Aorta (tissue), 5 donors: Measurements from ENCODE around the gene TARBP2. TPM values are rescaled to one million over a fixed set of nuclear protein-coding genes. Genes with fewer than 3 reads are reported as not detected.

Experiments
- ATAC-seq: fragments of 200-7000 bp; cut with Tn5 transposase; one replicate; pipeline ENCODE4 v1.9.1; 2022; ENCODE audit warnings: moderate library complexity; ENCODE audit not compliant: low FRiP score
- DNase-seq, 2 donors: peaks; one replicate each; pipeline ENCODE4 v3.0.0-alpha.2; 2020
- H3K27ac ChIP-seq, 2 donors: one replicate each; pipeline ENCODE4 v1.5.1; 2013; ENCODE audit warnings: low read length in 2 of 2, mild to moderate bottlenecking in 2 of 2, moderate library complexity in 2 of 2, control low read depth in 1 of 2, inconsistent platforms in 1 of 2, low read depth in 1 of 2
- H3K27me3 ChIP-seq, 2 donors: one replicate each; pipeline ENCODE4 v1.6.1; 2013; ENCODE audit warnings: control low read depth in 1 of 2, low read length in 1 of 2, mild to moderate bottlenecking in 1 of 2, moderate library complexity in 1 of 2; ENCODE audit not compliant: insufficient read depth in 2 of 2, control insufficient read depth in 1 of 2
- H3K36me3 ChIP-seq, 2 donors: one replicate each; pipeline ENCODE4 v1.6.1; 2013; ENCODE audit warnings: control low read depth in 1 of 2, low read length in 1 of 2, mild to moderate bottlenecking in 1 of 2; ENCODE audit not compliant: insufficient read depth in 2 of 2, control insufficient read depth in 1 of 2
- H3K4me1 ChIP-seq, 2 donors: one replicate each; pipeline ENCODE4 v1.6.1; 2013; ENCODE audit warnings: low read length in 2 of 2, control low read depth in 1 of 2, mild to moderate bottlenecking in 1 of 2, moderate library complexity in 1 of 2; ENCODE audit not compliant: insufficient read depth in 2 of 2, control insufficient read depth in 1 of 2
- H3K4me3 ChIP-seq, 2 donors: one replicate each; pipeline ENCODE4 v1.5.1; 2013; ENCODE audit warnings: low read length in 2 of 2, control low read depth in 1 of 2, mild to moderate bottlenecking in 1 of 2
- H3K9me3 ChIP-seq: one replicate; pipeline ENCODE4 v1.6.1; 2013; ENCODE audit warnings: mild to moderate bottlenecking, low read length; ENCODE audit not compliant: control insufficient read depth
- WGBS, 2 donors: extraction: QIAGEN DNeasy Blood & Tissue Kit; methylation state at CpG; one replicate each; pipeline ENCODE4 v1.1.7; 2013; 5-methylcytosine and 5-hydroxymethylcytosine counted together
- intact Hi-C, 2 donors: fragments of 100-400 bp; cut with DNase I; formaldehyde crosslinking; loops; one replicate each; pipeline versions ENCODE4 v1.14.2 to v1.15.0; 2022
- polyA plus RNA-seq, 2 donors: library from polyadenylated mRNA; stranded (reverse); fragments of 200-250 nt; gene quantifications; one replicate each; pipeline ENCODE4 v1.2.3, GENCODE V29; 2013
- total RNA-seq, 2 donors: library from RNA; stranded (reverse); fragmentation: NEBNext Ultra II Directional; extraction: Animal tissue kit (Norgen Biotek cat#: 25700); gene quantifications; one replicate each; pipeline ENCODE4 v1.2.1, GENCODE V29; 2021
- donor health status: healthy with polysubstance abuse.
- donor health status: Bipolar disorder and iron deficiency.
- donor health status: DM: no; HTN: no; CAD: no.
- donor health status: DM: no; HTN: no; CAD: no.
- donor health status: DM: yes; HTN: yes; CAD: no.

Gene TARBP2
- total and polyA plus RNA-seq, 4 donors: 8.8 to 36.3 (median 17.0) TPM

DNA sequence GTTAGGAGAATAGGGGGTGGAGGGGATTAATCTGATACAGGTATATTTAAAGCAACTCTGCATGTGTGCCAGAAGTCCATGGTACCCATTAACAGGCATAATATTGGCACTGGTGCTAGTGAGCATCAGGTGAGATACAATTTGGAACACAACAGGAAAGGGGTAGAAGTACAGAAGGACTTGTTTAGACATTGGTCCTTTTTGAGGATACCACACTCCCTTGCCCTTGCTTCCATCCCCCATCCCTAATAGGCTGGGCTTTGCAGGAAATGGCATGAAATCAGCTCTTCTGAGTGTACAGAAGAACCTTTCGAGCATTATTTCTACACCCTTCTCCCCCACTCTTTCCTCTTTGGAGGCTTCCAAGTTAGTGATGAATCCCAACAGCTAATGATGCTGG, 32.8 kb upstream of the TARBP2 start:
- Histone ChIP-seq H3K4me3 (no peak overlapping the region), H3K27ac (no peak overlapping the region), H3K27me3 (no peaks in the 10 kb centered on the region), H3K9me3 (no peaks in the 10 kb centered on the region), H3K4me1 (no peaks in the 10 kb centered on the region), H3K36me3 (peaks cover 11 to 33% of the 10 kb centered on the region in 2 donors)
- intact Hi-C loops: no loop called here
- 62 to 67% methylated on average over 1 of the region's 1 CpG for WGBS, 2 donors
- DNase-seq (no peak), ATAC-seq (no peak)

DNA sequence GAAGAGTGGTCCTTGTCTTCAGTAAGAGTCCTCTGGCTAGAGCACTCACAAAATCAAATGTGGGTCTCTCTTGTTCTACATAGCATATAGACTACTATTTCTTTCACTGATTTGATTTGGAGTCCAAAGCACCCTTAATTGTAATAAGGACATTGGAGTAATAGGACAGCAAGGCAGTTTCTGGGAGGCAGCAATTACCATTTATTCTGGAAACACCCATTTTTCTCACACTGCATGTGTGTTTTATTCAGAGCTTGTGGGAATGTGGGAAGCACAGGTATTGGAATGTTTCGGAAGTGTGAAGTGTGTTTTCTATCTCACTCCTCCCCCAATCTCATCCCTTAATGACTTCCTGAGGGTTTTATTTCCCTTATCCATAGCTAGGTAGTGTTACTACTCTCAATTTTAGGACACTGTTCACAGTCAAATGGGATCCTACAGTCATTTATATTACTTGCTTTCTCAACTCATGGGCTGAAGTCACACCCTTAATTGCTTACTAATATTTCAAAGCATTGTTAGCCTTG, 29.0 kb upstream of the TARBP2 start:
- Histone ChIP-seq H3K27ac (no peak overlapping the region), H3K36me3 (peaks cover 7 to 12% of the 10 kb centered on the region in 2 donors), H3K9me3 (no peaks in the 10 kb centered on the region), H3K27me3 (no peaks in the 10 kb centered on the region), H3K4me3 (no peak overlapping the region), H3K4me1 (no peaks in the 10 kb centered on the region)
- 90 to 93% methylated on average over 1 of the region's 1 CpG for WGBS, 2 donors
- no peak for ATAC-seq
- intact Hi-C loops: loop anchor here in 1 of 2 donors (5.0 kb wide), 1 partner anchor 40 kb away; no protein-coding TSS in a partner anchor
- DNase-seq: no peak

DNA sequence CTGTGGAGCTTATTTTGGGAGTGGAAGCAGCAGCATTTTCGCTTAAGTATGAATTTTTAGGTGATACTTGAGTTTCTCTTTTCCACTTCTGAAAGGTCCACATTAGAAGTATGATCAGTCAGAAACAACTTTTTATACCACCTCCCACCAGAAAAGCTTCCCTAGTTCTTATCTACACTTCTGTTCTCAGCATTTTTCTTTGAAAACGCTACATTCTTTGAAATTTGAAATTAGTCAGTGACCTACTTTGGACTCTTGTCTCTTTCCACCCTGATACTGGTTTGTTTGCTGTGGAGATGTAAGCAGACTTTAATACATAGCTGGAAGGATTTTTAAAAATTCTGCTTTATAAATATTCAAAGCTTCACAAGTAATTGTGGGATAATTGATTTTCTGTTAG, 27.0 kb upstream of the TARBP2 start:
- no peak overlapping the region for H3K4me3 ChIP-seq
- intact Hi-C loops: loop anchor here in 1 of 2 donors (5.0 kb wide), 1 partner anchor 38 kb away; no protein-coding TSS in a partner anchor
- ATAC-seq: no peak
- no peaks in the 10 kb centered on the region for H3K27me3 ChIP-seq
- no peaks in the 10 kb centered on the region for H3K9me3 ChIP-seq
- peaks cover 5 to 9% of the 10 kb centered on the region in 2 donors for H3K36me3 ChIP-seq
- DNase-seq: no peak
- H3K4me1 ChIP-seq: no peaks in the 10 kb centered on the region
- no peak overlapping the region for H3K27ac ChIP-seq
- WGBS, 2 donors: 50 to 55% methylated on average over 2 of the region's 2 CpGs

DNA sequence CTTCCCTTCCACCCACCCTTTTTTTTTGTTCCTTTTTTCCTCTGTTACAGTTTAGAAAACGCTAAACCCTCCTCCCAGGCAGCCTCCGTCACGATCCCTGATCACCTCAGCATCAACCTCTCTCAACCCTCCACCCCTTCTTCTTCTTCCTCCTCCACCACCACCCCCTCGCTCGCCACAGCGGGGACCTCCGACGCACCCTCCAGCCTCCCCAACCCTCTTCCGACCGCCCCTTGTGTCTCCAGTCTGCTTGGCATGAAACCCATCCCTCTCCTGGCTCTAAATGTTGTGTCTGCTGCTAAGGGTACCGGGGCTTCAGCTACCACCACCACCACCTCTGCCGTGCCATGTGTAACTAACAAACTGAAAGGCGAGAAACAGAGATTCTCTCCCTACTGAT, 26.3 kb upstream of the TARBP2 start:
- Histone ChIP-seq H3K4me1 (no peaks in the 10 kb centered on the region), H3K27me3 (no peaks in the 10 kb centered on the region), H3K36me3 (peaks cover 5 to 9% of the 10 kb centered on the region in 2 donors), H3K4me3 (no peak overlapping the region), H3K27ac (no peak overlapping the region), H3K9me3 (no peaks in the 10 kb centered on the region)
- ATAC-seq (no peak), DNase-seq (no peak)
- intact Hi-C loops: loop anchor here in 1 of 2 donors (5.0 kb wide), 1 partner anchor 37 kb away; no protein-coding TSS in a partner anchor
- 53 to 58% methylated on average over 13 of the region's 13 CpGs for WGBS, 2 donors

DNA sequence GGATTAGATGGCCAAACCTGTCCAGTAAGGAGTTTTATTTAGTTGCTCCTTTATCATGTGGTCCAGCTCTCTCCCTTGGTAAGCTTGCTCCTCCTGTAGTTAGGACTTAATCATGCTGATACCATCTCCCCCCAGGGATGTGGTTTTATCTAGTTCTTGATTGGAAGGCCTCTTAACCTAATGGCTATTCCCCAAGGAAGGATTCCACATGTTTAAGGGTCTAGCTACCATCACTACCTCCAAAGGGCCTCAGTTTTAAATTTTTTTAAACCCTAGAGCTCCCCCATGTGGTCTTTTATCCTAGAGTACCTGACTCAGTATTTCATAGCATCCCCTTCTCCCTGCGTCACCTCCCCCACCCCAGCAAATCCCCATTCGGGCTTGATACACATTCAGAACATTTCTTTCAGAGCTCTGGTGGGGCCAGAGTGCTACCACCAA, 24.3 kb upstream of the TARBP2 start:
- no peak for DNase-seq
- Histone ChIP-seq H3K4me1 (no peaks in the 10 kb centered on the region), H3K36me3 (peaks cover 6 to 12% of the 10 kb centered on the region in 2 donors), H3K27ac (peak overlapping the region in 1 of 2 donors; percentile 4), H3K9me3 (no peaks in the 10 kb centered on the region), H3K4me3 (no peak overlapping the region), H3K27me3 (no peaks in the 10 kb centered on the region)
- 61 to 67% methylated on average over 2 of the region's 2 CpGs for WGBS, 2 donors
- ATAC-seq: no peak
- intact Hi-C loops: no loop called here

DNA sequence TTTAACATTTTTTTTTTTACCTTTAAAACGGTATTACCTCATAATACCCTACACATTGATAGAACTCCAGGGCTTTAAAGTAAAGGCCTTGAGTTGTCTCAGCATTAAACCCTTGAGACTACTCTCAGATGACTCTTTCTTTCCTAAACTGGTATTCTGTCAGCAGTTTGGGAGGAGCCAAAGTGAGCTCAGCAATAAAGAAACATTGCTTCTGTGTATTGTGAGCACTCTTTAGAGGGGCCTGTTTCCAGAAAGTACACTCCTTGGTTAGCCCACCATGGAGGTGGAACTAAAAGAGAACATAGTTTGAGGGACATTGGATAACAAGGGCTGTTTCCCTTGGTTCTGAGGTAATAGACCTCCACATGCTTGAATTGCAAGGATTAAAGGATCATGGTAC, 22.2 kb upstream of the TARBP2 start:
- no peak for DNase-seq
- Histone ChIP-seq H3K4me3 (no peak overlapping the region), H3K4me1 (no peaks in the 10 kb centered on the region), H3K36me3 (peaks cover 7 to 8% of the 10 kb centered on the region in 2 donors), H3K27ac (peak overlapping the region in 1 of 2 donors; percentile 6), H3K27me3 (no peaks in the 10 kb centered on the region), H3K9me3 (no peaks in the 10 kb centered on the region)
- whole genome bisulfite sequencing, 2 donors: 32 to 39% methylated on average over 1 of the region's 1 CpG
- no peak for ATAC-seq
- intact Hi-C loops: no loop called here

DNA sequence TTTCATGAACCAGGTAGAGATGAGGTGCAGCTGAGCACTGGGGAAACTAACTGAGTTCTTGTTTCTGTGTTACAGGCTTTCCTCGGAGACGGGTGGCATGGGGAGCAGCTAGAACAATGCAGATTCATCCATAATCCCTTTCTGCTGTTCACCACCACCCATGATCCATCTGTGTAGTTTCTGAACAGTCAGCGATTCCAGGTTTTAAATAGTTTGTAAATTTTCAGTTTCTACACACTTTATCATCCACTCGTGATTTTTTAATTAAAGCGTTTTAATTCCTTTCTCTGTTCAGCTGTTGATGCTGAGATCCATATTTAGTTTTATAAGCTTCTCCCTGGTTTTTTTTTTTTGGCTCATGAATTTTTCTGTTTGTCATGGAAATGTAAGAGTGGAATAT, 21.8 kb upstream of the TARBP2 start:
- intact Hi-C loops: no loop called here
- no peak overlapping the region for H3K4me3 ChIP-seq
- ATAC-seq (no peak), DNase-seq (no peak)
- WGBS, 2 donors: 59 to 70% methylated on average over 5 of the region's 5 CpGs
- H3K4me1 ChIP-seq: no peaks in the 10 kb centered on the region
- H3K36me3 ChIP-seq: peaks cover 7 to 8% of the 10 kb centered on the region in 2 donors
- H3K9me3 ChIP-seq: no peaks in the 10 kb centered on the region
- no peak overlapping the region for H3K27ac ChIP-seq
- no peaks in the 10 kb centered on the region for H3K27me3 ChIP-seq

DNA sequence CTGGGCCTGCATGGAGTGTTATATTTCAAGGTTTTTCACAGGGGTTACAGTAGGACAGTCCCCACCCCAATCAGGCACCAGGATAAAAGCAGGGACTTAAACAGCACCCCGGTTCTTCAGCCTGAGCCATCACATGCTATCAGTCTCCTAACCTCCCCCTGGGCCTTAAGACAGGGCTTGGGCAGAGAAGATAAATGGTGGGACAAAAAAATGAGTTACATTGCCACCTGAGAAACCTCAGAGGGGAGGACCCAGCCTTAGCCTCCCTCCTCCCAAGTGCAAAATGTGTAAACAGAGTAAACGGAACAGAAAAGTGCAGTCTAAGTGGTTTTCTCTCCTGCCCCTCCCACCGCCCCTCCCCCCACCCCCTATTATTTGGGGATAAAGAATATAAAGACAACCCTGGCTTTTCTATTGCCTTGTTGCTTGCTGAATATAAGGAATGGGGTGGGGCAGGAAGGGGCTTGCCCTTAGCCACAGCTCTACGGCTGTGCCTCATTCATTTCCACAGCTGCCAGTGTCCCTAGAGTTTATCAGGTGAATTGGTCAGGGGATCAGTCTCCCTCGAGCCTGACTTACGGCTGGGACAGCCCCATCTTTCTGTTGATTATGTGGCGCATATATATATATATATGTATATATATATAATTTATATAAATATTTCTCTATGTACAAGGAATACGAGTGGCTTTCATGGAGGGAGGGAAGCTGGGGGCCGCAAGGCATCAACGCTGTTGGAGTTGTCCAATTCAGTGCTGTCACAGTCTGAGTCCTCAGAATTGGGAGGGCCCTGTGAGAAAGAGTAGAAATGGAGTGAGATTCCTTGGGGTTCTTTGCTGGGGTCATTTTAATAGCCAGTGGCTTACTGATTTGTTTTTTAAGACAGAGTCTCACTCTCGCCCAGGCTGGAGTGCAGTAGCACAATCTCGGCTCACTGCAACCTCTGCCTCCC, 20.3 kb upstream of the TARBP2 start:
- DNase-seq: no peak
- intact Hi-C loops: no loop called here
- Histone ChIP-seq H3K4me1 (no peaks in the 10 kb centered on the region), H3K9me3 (no peaks in the 10 kb centered on the region), H3K27ac (peak overlapping the region in 1 of 2 donors; percentile 10), H3K4me3 (no peak overlapping the region), H3K27me3 (no peaks in the 10 kb centered on the region), H3K36me3 (peaks cover 6 to 7% of the 10 kb centered on the region in 2 donors)
- WGBS, 2 donors: 62 to 66% methylated on average over 12 of the region's 12 CpGs
- ATAC-seq: no peak
